ENCODE measurements around the gene SLFN5.

DNA sequence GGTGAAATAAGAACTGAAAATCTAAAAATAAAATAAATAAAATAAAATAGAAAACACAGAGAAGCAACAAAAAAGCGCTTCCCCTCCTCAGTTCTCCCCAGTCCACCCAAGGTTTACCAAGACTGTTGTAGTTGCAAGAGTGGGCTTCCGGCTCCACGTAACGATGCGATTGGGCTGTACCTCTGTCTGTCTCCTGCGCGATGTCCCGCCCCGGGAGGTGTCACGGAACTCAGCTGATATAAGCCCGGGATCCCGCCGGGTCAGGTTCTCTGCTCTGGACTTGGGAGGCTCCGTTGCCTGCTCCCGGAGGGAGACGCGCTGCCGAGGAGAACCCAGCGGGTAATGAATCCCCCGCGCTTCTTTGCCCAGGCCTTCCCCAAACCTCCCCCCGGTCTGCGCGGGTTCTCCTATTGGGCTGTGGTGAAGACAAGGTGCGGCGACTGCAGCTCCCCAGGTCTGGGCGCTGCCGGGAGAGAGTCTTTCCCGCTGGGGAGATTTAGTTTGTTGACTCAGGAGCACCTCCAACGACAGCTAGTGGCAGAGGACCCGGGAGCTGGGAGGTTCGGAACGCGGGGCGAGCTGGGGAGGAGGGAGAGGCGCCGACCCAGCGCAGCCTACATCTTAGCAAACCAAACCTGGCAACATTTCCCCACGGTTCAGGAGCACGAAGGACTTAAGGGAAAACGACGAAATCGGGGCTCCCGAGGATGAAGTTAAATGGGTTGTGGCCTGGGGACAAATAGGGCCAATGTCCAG lies at the start of gene SLFN5:
- TF ChIP-seq ZNF8 (CRISPR knock-in tag; IDR thresholded peaks at IDR 0.05): no peak
- TF ChIP-seq ESRRG (CRISPR knock-in tag; IDR thresholded peaks at IDR 0.05): no peak
- no peak for TF ChIP-seq ZNF565 (CRISPR knock-in tag; conservative IDR thresholded peaks at IDR 0.05; ENCODE audit: low read depth)
- no peak for TF ChIP-seq ISL1 (CRISPR knock-in tag; IDR thresholded peaks at IDR 0.05)
- TF ChIP-seq, protein P1, sequence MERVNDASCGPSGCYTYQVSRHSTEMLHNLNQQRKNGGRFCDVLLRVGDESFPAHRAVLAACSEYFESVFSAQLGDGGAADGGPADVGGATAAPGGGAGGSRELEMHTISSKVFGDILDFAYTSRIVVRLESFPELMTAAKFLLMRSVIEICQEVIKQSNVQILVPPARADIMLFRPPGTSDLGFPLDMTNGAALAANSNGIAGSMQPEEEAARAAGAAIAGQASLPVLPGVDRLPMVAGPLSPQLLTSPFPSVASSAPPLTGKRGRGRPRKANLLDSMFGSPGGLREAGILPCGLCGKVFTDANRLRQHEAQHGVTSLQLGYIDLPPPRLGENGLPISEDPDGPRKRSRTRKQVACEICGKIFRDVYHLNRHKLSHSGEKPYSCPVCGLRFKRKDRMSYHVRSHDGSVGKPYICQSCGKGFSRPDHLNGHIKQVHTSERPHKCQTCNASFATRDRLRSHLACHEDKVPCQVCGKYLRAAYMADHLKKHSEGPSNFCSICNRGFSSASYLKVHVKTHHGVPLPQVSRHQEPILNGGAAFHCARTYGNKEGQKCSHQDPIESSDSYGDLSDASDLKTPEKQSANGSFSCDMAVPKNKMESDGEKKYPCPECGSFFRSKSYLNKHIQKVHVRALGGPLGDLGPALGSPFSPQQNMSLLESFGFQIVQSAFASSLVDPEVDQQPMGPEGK (CRISPR knock-in tag; IDR thresholded peaks at IDR 0.05; ENCODE audit: borderline replicate concordance): no peak
- TF ChIP-seq, protein P2, sequence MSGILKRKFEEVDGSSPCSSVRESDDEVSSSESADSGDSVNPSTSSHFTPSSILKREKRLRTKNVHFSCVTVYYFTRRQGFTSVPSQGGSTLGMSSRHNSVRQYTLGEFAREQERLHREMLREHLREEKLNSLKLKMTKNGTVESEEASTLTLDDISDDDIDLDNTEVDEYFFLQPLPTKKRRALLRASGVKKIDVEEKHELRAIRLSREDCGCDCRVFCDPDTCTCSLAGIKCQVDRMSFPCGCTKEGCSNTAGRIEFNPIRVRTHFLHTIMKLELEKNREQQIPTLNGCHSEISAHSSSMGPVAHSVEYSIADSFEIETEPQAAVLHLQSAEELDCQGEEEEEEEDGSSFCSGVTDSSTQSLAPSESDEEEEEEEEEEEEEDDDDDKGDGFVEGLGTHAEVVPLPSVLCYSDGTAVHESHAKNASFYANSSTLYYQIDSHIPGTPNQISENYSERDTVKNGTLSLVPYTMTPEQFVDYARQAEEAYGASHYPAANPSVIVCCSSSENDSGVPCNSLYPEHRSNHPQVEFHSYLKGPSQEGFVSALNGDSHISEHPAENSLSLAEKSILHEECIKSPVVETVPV (CRISPR knock-in tag; IDR thresholded peaks at IDR 0.05): no peak
- TF ChIP-seq ZFP3 (CRISPR knock-in tag; IDR thresholded peaks at IDR 0.05): no peak

Data from SK-N-SH treated with all-trans-retinoic acid at 6 μM for 48 hours (cell line).